ENCODE data around the gene GNB2.
"Not testable (repeated sequence)": the region's sequence is repeated elsewhere in the genome, so short reads cannot be mapped to it uniquely, and the experiment has no call there.

The GNB2 gene

GRCh38 chr7:100673302-100673941, at the start of gene GNB2:
TSS of gene GNB2 (plus strand) at chr7:100673740. CDS start at chr7:100676266, 2,526 bp downstream.
- peak; percentile 96 for DNase-seq (ENCODE audit: low read depth)

GRCh38 chr7:100623951-100624824, 49.4 kb upstream of the GNB2 start:
- no peak for DNase-seq (ENCODE audit: low read depth)

- no peak for DNase-seq (ENCODE audit: low read depth)
Measured at GRCh38 chr7:100626055-100626454, 47.5 kb upstream of the GNB2 start.

GRCh38 chr7:100626530-100627237, 46.9 kb upstream of the GNB2 start:
- peak; percentile 82 for DNase-seq (ENCODE audit: low read depth)

- no peak for DNase-seq (ENCODE audit: low read depth)
Measured at GRCh38 chr7:100627238-100627549, 46.3 kb upstream of the GNB2 start.

- no peak for DNase-seq (ENCODE audit: low read depth)
Measured at GRCh38 chr7:100629117-100629716, 44.3 kb upstream of the GNB2 start.

- DNase-seq (ENCODE audit: low read depth): no peak
Measured at GRCh38 chr7:100630066-100630465, 43.5 kb upstream of the GNB2 start.

- peak; percentile 39 for DNase-seq (ENCODE audit: low read depth)
Measured at GRCh38 chr7:100632951-100633717, 40.4 kb upstream of the GNB2 start.

- no peak for DNase-seq (ENCODE audit: low read depth)
Measured at GRCh38 chr7:100639995-100640516, 33.5 kb upstream of the GNB2 start.

GRCh38 chr7:100640517-100641440, 32.8 kb upstream of the GNB2 start:
- DNase-seq (ENCODE audit: low read depth): no peak

- no peak for DNase-seq (ENCODE audit: low read depth)
Measured at GRCh38 chr7:100641463-100641859, 32.1 kb upstream of the GNB2 start, which contains the start of gene TFR2. TSS of gene TFR2 (minus strand) at chr7:100641552. CDS start at chr7:100641509, 43 bp downstream.

- no peak for DNase-seq (ENCODE audit: low read depth)
Measured at GRCh38 chr7:100641860-100642533, 31.5 kb upstream of the GNB2 start.

GRCh38 chr7:100642534-100642907, 31.0 kb upstream of the GNB2 start:
- no peak for DNase-seq (ENCODE audit: low read depth)

GRCh38 chr7:100649826-100650565, 23.5 kb upstream of the GNB2 start:
- DNase-seq (ENCODE audit: low read depth): no peak

GRCh38 chr7:100654908-100655831, 18.4 kb upstream of the GNB2 start:
- no peak for DNase-seq (ENCODE audit: low read depth)

- DNase-seq (ENCODE audit: low read depth): peak; percentile 20
Measured at GRCh38 chr7:100655908-100656674, 17.4 kb upstream of the GNB2 start, which contains the start of gene ACTL6B. TSS of gene ACTL6B (minus strand) at chr7:100656448. CDS start at chr7:100656354, 94 bp downstream.

- not testable (repeated sequence) for DNase-seq (ENCODE audit: low read depth)
Measured at GRCh38 chr7:100662194-100662776, 11.3 kb upstream of the GNB2 start.
